OCI-M2 (cell line): Measurements from ENCODE around the gene PPP1R3E.
"Not testable (repeated sequence)": the region's sequence is repeated elsewhere in the genome, so short reads cannot be mapped to it uniquely, and the experiment has no call there.

Source experiments
- DNase-seq: peaks from one replicate; lab custom pipeline; 2025; ENCODE audit not compliant: unreplicated experiment; lab: John Stamatoyannopoulos, UW

Gene PPP1R3E

DNA sequence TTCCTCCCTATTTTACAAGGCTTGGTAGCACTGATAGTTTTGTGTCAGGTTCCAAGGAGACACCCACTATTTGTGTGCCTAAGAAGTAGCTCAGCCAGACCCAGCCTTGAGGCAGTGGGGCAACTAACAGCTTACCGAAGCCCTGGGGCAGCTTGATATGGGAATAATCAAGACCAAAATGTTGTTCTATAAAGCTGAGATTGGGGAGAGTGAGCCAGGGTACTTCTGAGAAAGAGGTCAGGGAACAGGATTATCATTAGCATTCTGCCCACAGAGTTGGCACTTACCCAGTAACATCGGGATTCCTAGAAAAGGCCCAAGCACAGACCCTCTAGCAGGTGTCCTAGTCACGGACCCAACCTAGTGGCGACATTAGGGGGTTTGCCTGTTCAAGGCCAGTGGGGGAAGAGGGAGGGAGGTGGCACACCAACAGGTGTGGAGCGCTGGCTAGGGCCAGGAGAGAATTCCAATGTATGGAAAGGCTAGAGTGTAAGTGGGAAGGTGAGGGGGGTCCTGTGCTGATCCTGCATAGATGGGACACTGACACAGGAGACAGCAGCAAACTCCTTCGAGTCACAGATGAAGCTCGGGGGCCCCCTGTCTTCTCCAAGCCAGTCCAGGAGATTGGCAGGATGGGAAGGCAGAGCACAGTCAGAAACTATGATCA is 4.9 kb downstream of the PPP1R3E start:
- no peak for DNase-seq

DNA sequence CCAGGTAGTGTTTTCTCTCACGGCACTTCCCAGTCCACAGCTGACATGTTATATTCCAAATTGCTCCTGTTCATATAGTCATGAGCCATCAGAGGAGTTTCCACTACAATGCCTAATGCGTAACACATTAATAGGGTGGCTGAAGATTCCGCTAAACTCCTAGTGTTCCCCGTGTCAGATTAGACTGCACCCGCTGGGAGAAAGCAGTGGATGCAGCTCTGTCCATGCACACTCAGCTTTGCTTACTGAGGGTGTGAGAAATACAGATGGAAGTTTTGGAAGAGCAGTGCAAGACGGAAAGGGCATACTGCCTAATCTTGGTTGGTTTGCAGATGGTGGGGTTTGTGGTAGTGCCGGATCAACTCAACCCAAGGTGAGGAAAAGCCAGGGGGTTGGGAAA is 5.6 kb downstream of the PPP1R3E start:
- no peak for DNase-seq

DNA sequence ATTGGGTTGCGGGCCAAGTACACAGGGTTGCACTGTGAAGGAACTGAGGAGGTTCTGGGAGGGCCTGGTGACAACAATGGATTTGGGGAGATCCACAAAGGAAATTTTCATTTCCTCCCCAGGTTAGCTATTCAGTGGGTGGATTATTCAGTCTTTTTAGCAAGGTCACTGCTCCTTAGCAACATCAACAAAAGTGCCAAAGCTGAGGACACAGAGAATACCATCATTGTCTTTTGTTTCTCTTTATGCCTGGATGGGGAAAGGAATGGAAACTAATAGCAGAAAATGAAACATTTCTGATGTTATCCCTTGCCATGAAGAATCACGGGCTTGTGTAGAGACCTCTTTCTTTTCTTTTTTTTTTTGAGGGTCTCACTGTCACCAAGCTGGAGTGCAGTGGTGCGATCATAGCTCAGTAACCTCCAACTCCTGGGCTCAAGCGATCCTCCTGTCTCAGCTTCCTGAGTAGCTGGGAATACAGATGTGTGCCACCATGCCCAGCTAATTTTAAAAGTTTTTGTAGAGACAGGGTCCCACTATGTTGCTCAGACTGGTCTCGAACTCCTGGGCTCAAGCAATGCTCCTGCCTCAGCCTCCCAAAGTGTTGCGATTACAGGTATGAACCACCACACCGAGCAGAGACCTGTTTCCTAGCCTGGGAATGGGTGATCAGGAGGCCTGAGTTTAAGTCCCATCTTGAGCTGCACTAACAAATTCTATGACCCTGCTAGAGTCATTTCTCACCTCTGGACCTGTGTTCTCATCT is 6.5 kb downstream of the PPP1R3E start:
- no peak for DNase-seq

DNA sequence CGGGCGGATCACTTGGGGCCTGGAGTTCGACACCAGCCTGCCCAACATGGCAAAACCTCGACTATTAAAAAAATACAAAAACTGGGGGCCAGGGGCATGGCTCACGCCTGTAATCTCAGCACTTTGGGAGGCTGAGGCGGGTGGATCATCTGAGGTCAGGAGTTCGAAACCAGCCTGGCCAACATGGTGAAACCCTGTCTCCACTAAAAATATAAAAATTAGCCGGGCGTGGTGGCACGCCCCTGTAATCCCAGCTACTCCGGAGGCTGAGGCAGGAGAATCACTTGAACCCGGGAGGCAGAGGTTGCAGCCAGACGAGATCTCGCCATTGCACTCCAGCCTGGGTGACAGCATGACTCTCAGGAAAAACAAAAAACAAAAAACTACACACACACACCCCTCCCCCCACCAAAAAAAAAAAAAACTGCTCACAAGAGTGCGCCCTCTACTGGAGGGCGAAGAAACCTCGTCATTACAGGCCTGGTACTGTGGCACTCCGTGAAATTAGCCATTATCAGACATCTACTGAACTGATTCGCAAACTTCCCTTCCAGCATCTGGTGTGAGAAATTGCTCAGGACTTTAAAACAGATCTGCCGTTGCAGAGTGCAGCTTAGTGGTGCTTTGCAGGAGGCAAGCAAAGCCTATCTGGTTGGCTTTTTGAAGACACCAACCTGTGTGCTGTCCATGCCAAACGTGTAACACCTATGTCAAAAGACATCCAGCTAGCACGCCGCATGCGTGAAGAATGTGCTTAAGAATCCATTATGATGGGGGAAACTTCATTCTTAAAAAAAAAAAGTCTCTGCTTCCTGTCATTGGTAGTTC is 7.7 kb downstream of the PPP1R3E start:
- no peak for DNase-seq

DNA sequence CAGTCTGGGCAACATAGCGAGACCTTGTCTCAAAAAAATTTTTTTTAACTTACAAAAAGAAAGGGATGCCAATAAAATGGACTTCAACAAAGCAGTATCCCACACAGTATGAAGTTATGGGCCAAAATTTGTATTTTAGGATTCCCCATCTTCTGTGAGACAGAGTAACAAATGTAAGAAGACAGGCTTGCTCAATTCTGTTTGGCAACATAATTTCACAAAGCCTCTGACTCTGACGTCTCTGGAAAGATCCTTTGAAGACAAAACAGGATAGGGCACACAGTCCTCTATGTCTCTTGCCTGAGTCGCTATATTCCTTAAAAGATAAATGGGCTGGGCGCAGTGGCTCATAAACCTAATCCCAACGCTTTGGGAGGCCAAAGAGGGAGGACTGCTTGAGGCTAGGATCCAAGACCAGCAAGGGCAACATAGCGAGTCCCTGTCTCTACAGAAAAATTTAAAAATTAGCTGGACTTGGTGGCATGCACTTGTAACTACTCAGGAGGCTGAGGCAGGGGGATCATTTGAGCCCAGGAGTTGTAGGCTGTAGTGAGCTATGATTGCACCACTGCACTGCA is 15.7 kb downstream of the PPP1R3E start:
- DNase-seq = no peak

DNA sequence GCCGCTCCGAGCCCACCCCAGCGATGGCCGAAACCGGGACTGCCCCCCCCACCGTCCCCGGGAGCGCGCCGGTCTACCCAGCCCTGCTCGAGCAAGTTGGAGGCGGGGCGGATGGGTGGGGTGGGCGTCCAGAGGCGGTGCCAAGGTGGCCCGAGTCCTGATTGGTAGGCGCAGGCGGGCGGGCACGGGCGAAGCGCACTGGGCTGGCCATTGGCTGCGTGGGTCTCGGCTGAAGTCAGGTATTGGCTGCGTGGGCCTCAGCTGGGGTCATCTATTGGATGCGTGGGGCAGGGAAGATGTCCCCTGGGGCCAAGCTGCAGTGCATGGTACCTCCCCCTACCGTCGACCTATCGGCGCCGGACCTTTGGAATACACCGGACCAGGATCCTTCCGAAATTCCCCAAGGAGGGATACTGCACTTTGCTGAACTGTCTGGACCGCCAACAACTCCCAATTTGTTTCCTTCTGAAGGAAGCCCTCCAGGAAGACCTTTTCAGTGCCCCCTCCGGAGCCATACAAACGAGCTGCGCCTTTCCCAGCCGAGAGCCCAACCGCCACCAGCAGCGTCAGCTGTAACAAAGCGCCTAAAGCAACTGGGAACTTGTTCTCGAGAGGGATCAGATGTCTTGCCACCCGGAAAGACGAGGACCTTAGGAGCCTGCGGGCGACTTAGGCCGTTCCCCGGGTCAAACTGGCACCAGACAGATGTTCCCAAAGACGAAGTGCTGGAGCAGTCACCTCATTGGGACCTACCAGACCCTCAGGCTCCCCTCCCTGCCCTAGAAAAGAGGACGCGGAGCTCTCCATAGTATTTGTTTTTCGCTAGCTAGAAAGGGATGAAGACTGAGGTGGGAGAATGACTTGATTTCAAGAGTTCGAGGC is 16.4 kb downstream of the PPP1R3E start, which contains the start of gene HOMEZ:
HOMEZ (minus strand) TSS at position 113 of the 882 bp plus-strand sequence. CDS start 180 bp downstream, outside the sequence.
- DNase-seq = peak; percentile 98

DNA sequence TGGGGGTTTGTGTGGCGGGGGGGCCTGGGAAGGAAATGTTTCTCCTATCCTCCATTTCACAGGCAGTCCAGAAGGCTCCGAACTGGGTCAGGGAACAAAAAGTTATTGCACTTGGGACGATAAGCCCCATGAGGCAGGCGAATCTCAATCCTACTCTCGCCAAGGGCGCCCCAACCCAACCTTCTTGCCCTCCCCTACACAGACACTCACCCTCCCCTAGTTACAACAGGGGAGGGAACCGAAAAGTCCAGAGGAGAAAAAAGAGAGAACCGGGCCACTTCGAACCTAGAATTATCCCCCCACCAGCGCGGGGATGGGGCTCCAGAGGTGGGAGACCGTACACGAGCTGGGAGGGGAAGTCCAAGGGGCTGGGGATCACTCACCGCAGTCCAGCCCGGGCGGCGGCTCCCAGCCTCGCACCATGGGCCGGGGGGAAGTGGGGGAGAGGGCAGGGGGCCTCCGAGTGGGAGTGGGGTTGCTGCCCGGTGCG is 17.1 kb downstream of the PPP1R3E start:
- no peak for DNase-seq

DNA sequence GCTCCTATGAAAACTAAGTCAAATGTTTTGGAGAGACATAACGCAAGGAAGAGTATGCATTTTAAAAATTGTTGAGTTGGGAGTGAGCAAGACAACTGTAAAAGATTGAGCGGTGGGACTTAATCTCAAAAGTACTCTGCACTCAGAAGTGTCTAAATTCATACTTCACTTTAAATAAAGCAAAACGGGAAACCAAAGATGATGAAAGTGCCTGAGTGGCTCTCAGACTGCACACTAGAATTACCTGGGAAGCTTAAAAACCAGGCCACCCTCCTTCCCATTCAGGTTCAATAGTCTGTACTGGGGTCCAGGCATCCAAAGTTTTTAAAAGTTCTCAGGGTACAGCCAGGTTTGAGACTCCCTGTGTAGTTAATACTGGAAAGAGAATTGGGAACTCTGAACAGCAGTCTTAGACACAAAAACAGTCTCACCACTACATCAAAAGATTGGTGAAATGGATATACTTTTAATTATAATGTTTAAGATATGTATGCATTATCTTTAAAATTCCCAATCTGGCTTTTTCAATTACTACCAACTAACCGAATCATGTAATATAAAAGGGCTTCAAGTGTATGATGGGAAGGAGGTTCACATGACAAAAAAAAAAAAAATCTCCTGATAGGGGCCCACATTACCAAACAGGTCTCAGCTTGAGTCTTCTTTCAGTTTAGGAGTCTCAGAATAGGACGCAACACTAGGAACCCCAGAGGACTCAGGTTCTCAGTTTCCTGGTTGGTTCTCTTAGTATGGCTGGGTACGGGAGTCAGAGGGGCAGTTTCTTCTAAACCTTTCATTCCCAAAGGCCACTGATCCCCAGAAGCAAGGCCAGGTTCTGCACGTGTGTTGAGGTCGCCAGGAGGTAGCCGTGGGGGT is 17.8 kb downstream of the PPP1R3E start:
- no peak for DNase-seq

DNA sequence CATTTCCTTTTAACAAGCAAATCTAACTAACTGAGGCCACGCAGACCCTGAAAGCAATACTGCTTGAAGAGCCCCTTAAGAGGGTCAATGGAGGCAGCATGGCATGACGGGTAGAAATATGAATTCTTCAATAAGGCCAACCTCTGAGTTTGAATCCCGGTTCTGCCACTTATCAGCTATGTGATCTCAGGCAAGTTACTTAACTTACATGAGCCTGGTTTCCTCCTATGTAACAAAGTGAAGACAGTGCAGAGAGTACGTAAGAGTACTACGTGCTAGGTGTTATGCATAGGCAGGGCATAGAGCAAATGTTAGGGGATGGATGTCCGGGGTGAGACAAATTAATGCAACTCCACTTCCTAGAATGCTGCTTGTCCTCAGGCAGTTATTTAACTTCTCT is 21.4 kb downstream of the PPP1R3E start:
- DNase-seq = no peak

DNA sequence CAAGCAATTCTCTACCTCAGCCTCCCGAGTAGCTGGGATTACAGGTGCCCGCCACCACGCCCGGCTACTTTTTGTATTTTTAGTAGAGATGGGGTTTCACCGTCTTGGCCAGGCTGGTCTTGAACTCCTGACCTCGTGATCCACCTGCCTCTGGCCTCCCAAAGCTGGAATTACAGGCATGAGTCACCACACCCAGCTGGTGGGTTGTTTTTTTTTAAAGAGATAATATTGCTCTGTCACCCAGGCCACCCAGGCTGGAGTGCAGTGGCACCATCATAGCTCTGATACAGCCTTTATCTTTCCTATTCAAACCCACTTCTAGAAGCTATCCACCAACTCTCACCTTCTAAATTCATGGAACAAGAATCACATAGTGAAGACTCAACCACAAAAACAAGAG is 24.7 kb downstream of the PPP1R3E start:
- not testable (repeated sequence) for DNase-seq

DNA sequence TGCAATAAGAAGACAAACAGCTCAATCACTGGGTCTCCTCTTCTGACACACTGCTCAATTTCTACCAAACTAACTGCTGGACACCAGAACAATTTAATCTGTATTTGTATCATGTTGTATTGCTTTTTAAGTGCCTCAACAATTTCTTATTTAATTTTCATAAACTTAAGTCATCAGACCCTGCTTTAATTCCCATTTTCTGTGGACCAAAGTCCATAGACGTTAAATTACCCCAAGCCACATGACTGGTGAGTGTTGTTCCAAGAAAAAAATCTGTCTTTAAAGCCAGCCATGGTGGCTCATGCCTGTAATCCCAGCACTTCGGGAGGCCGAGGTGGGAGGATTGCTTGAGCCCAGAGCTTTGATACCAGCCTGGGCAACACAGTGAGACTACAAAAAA is 25.5 kb downstream of the PPP1R3E start:
- no peak for DNase-seq

DNA sequence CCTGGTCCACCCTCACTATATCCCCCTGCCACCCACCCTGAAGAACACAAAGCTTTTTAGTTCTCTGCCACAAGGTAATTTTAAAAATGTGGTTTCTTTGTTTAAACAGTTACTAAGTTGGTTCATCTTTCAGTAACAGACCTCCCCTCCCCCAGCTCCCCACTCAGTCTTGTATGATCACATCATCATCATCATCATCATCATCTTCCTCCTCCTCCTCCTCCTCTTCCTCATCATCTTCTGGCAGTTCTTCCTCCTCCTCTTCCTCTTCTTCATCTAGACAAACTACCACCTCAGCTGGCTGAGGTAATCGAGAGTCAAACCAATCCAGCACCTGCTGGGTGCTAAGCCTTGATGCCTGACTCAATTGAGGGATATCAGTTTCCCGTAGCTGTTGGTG is 27.2 kb downstream of the PPP1R3E start:
- no peak for DNase-seq

DNA sequence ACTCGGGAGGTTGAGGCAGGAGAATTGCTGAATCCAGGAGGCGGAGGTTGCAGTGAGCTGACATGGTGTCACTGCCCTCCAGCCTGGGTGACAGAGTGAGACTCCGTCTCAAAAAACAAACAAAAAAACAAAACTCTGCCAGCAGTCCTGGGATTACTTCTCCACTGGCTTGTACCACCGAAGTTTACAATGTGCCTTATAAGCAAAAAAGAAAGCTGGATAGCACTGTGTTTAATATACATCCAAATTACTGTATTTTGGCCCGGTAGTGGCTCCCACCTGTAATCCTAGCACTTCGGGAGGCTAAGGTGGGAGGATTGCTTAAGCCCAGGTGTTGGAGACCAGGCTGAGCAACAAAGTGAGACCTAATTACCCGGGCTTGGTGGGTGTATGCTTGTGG is 33.5 kb downstream of the PPP1R3E start:
- no peak for DNase-seq

DNA sequence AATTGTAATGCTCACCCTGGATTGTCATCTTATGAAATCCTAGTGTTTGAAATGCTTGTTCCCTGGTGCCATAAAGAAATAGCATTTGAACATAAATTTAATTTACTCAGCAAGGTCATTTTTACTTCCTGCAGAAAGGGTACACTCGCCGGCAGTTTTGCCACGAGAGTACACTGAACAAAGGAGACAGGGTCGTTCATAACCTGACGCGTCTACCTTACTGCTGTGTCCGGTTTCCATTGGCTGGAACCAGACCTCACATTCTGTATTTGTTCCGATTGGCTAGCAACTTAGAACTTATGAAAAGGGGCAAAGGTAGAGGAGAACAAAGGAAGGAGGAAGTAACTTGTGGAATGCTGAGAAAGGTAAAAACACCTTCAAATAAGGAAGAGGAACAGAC is 41.8 kb downstream of the PPP1R3E start:
- not testable (repeated sequence) for DNase-seq

DNA sequence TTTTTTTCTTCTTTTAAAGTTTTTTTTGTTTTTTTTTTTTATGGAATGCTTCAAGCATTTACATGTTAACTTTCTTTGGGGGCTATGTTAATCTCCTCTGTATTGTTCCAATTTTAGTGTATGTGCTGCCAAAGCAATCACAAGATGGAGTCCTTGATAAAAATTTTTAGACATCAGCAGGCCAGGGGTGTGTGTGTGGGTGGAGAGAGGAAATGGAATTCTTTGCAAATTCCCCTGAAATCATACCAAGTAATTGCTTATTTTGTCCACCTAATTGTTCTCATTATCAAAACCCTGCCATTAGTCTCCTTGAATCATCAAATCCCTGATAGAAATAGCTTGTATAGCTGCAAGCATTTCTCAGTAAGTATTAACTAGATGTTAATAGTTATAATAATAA is 43.2 kb downstream of the PPP1R3E start:
- no peak for DNase-seq

DNA sequence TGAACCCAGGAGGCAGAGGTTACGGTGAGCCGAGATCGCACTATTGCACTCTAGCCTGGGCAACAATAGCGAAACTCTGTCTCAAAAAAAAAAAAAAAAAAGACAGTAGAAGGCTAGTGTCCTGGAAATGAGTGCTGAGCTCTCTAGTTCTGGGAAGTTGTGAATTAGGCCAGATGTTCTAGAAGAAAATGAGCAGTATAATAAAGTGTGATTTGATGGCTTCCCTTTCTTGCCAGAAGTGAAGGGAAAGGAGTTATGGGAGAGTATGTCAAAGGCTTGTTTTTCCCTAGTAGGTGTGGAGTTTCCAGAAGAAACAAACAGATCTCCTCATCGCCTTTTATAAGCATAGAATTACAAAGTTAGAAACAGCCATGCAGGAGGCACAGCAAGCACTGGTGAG is 44.4 kb downstream of the PPP1R3E start:
- DNase-seq = no peak

DNA sequence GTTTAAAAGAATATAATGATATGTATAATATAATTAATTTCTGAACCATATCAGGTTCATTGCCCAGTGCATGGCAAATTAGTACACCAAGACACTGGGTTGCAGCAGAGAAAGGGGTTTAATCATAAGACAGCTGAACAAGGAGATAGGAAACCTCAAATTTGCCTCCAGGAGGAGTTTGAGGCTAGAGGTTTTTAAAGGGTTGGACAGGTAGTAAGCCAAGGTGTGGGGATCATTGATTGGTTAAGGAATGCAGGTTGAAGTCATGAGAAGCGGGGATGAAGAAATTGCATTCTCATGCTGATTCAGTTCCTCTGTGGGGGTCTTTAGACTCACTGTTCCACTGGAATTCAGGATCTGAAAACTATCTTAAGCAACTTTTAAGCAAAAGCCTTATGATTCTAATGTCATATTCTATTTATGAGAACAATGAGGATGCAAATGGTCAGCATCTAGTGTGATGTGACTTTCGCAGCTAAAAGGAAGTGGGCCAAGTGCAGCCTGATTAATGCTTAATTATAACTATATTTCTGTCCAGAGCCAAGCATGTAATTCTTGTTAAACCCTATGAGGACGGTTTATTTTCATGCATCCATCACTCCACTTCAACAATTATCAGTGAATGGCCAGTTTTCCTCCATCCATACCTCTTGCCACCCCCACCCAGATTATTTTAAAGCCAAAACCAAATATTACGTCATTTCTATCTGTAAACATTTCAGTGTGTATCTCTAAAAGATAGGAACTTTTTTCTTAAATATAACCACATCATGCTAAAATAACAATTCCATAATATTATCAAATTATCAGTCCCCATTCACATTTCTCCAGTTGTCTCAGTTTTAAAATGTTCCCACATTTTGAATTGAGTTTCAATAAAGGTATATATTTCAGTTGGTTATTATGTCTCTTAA is 50.0 kb downstream of the PPP1R3E start:
- no peak for DNase-seq

DNA sequence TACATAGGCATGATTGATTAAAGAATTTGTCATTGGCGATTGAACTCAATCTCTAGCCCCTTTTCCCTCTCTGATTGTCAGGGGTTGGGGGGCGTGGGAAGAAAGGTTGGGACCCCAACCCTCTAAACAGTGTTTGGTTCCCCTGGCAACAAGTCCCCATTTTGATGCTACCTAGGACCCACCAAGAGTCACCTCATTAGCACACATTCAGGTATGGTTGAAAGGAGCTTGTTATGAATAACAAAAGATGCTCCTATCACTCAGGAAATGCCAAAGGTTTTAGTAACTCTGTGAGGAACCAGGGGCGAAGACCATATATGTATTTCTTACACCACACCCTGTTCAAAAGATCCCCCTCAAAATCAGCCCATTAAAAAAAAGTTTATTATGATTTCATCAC is 50.7 kb downstream of the PPP1R3E start:
- DNase-seq = no peak
